Astrocyte of the spinal cord (primary cell): ENCODE results near the gene NDRG2.

Experiments used
- DNase-seq: peaks from one replicate; pipeline ENCODE4 v3.0.0; 2011; ENCODE audit warnings: low read depth, low spot score
- H3K4me3 ChIP-seq: 2 replicates; pipeline ENCODE4 v1.5.1; 2011; ENCODE audit warnings: low read depth, mild to moderate bottlenecking, low read length, moderate library complexity
- CTCF ChIP-seq: IDR thresholded peaks from 2 replicates; pipeline ENCODE4 v1.5.1; 2012; ENCODE audit warnings: low read depth, mild to moderate bottlenecking, low read length, inconsistent platforms
- in situ Hi-C: cut with HindIII; loops from 2 replicates; pipeline ENCODE4 v1.10.0; 2017; ENCODE audit warnings: low sequenced_read_pairs

NDRG2 gene

GRCh38 chr14:21024585-21025370 is at the start of gene NDRG2:
TSS of gene NDRG2 (minus strand) at chr14:21025061. CDS start at chr14:21023315, 1,746 bp downstream.
- peak within 1 kb of the TSS; percentile 42 for H3K4me3 ChIP-seq
- no peak for TF ChIP-seq CTCF
- in situ Hi-C loops, result no loop called here
- DNase-seq, result no peak

GRCh38 chr14:21073921-21074320 is 49.1 kb upstream of the NDRG2 start:
- TF ChIP-seq CTCF, result no peak
- in situ Hi-C loops, result no loop called here
- no peak overlapping the region for H3K4me3 ChIP-seq
- DNase-seq, result no peak

- H3K4me3 ChIP-seq, result no peak overlapping the region
- no peak for TF ChIP-seq CTCF
- no peak for DNase-seq
- in situ Hi-C loops, result no loop called here
These were observed 48.0 kb upstream of the NDRG2 start for GRCh38 chr14:21072781-21073339.

GRCh38 chr14:21072031-21072473 is 47.2 kb upstream of the NDRG2 start:
- in situ Hi-C loops, result no loop called here
- H3K4me3 ChIP-seq, result peak overlapping the region; percentile 86
- peak; percentile 11 for TF ChIP-seq CTCF
- DNase-seq, result peak; percentile 83

- TF ChIP-seq CTCF, result no peak
- peak overlapping the region; percentile 86 for H3K4me3 ChIP-seq
- DNase-seq, result peak; percentile 98
- in situ Hi-C loops, result no loop called here
These were observed 46.6 kb upstream of the NDRG2 start for GRCh38 chr14:21071225-21072030.

GRCh38 chr14:21070610-21071224 is 45.9 kb upstream of the NDRG2 start:
- peak; percentile 67 for DNase-seq
- no peak for TF ChIP-seq CTCF
- H3K4me3 ChIP-seq, result peak overlapping the region; percentile 86
- in situ Hi-C loops, result no loop called here
